Stimulated activated CD8-positive, alpha-beta memory T cell treated with anti-CD3 and anti-CD28 coated beads, Interleukin-15, amount 100 ng/mL, for 1 hour (primary cell): ENCODE data around the gene ZNF564.
"Not testable (repeated sequence)": the region's sequence is repeated elsewhere in the genome, so short reads cannot be mapped to it uniquely, and the experiment has no call there.

Source experiments
- DNase-seq: peaks from one replicate; pipeline ENCODE4 v3.0.0-alpha.2; 2020; ENCODE audit warnings: low read depth

The ZNF564 gene

GRCh38 chr19:12551060-12551832 is at the start of gene ZNF564:
Gene ZNF564, minus strand, starts transcription at chr19:12551482. Its CDS starts 150 bp downstream, at chr19:12551332.
- DNase-seq: peak; percentile 82

GRCh38 chr19:12597594-12597993 is 46.3 kb upstream of the ZNF564 start:
- DNase-seq: no peak

DNA sequence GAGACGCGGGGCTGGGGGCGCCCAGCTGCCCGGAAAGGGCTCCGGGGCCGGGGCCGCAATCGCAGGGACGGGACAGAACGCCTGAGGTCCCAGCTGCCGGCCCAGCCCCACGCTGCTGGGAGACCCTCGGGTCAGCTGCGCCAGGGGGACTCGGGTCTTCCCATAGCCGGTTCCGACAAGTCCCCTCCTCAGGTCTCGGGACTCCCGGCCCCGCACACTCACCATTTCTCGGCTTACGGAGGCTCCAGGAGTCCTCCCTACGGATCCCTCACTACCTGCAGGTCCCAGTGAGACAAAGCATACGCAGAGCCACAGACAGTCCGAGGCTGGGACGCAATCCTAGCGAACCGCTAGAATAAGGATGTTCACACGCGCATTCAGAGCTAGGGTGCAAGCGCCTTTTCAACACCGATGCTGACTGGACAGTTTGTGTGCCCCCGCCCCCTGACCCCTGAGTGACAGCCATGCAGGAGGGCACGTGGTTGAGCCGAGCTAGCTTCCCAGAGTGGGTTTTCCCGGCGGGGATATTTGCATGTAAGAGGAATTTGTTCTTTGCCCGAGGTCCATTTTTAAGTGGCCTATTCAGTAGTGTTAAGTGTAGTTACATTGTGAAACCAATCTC is 45.8 kb upstream of the ZNF564 start:
- no peak for DNase-seq

GRCh38 chr19:12596485-12596884 is 45.2 kb upstream of the ZNF564 start:
- DNase-seq: no peak

DNA sequence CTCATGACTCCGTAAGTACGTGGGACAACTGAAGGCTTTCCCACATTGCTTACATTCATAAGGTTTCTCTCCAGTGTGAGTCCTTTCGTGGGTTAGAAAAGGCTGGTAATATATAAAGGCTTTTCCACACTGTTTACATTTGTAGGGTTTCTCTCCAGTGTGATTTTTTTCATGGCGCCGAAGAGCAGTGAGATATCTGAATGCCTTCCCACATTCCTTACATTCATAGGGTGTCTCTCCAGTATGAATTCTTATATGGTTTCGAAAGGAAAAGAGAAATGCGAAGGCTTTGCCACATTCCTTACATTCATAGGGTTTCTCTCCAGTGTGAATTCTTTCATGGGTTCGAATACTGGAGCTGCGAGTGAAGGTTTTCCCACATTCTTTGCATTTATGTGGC is 29.8 kb upstream of the ZNF564 start:
- no peak for DNase-seq

GRCh38 chr19:12580180-12580694 is 29.0 kb upstream of the ZNF564 start:
- DNase-seq: no peak

- DNase-seq: no peak
Measured at GRCh38 chr19:12578641-12579040, 27.4 kb upstream of the ZNF564 start.

DNA sequence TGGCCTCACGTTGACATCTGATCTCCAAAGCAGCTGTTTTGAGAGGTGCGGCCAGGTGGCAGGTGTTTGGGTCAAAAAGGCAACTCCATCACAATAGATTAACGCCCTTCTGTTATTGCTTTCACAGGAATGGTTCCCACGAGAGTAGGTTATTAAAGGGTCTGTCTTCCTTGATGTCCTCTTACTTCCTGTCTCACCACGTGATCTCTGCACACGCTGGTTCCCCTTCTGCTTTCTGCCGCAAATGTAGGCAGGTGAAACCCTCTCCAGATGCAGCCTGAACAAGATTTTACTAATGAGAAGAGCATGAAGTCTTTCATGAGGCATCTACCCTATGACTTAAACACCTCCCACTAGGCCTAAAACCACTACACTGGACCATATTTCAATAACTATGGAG is 22.8 kb upstream of the ZNF564 start:
- no peak for DNase-seq

DNA sequence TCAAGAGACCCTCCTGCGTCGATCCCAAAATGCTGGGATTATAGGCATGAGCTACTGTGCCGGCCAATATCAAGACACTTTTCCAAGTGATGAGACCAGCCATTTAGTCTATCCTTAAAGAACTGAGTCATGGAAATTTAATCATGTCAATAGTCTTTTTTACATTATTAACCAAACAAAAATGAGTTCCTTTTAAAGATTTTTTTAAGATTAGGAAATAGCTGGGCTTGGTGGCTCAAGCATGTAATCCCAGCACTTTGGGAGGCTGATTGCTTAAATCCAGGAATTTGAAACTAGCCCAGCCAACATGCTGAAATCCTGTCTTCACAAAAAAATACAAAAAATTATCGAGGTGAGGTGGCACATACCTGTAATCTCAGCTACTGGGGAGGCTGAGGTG is 16.7 kb upstream of the ZNF564 start:
- DNase-seq: no peak

DNA sequence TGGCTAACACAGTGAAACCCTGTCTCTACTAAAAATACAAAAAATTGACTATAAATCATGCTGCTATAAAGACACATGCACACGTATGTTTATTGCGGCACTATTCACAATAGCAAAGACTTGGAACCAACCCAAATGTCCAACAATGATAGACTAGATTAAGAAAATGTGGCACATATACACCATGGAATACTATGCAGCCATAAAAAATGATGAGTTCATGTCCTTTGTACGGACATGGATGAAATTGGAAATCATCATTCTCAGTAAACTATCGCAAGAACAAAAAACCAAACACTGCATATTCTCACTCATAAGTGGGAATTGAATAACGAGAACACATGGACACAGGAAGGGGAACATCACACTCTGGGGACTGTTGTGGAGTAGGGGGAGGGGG is 15.1 kb upstream of the ZNF564 start:
- DNase-seq: not testable (repeated sequence)

DNA sequence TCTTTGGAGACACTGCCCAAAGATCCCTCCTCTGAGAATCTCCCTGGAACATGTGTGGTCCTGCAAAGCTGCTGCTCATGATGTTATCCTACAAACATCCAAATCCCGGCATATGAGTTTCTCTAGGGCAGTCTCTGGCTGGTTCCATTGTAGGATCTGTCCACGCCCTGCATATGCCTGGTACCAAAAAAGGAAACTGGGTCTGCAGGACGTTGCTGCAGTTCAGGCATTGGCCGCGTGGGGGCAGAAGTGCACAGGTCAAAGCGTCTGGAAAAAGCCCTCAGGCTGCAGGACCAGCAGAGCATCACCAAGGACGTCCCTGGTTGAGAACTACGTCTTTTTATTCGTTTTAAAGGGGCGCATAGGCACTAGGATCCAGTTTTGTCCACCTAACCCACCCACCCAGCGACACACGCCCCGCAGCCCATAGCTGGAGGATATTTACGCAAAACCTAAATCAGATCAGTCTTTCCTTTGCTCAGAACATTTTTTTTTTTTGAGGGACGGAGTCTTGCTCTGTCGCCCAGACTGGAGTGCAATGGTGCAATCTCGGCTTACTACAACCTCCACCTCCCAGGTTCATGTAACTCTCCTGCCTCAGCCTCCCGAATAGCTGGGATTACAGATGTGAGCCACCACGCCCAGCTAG is 12.9 kb upstream of the ZNF564 start:
- peak; percentile 95 for DNase-seq

DNA sequence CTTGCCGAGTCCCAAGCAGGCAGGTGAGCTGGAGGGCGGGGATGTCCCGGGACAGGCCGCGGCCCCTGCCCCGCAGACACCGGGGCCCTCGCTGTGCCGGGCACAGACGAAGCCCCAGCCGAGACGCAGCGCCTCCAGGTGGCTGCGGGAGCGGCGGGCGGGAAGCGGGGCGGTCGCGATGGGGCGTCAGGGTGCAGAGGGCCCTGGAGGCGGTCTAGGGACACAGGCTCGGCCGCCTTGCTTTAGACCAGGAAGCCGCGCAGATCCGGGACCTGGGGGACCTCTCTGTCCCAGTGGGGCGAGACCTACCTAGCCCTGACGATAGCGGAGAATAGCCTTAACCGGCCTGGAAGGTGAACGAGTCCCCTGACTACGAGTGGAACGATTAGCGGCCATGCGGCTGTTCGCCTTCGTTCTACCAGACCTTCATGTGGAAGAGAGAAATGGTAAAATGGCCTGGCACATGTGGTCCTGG is 4.2 kb upstream of the ZNF564 start:
- no peak for DNase-seq

- no peak for DNase-seq
Measured at GRCh38 chr19:12546903-12547302, 4.4 kb downstream of the ZNF564 start.

DNA sequence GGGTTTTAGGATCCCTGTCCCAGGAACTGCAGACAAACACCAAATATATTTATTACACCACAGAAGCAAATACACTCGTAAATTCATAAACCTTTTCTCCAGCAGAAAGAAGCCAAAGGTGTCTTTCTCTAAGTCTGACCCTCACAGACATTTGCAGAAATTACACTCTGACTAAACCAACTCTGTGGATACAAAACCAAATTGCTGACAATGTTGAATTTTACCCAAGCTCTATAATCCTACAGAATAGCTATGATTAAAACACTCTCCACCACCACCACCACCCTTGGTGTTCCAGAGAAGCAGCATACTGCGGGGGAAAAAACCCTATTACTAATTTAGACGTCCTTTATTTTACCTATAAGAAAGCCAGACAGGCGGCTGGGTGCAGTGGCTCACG is 5.2 kb downstream of the ZNF564 start:
- no peak for DNase-seq

DNA sequence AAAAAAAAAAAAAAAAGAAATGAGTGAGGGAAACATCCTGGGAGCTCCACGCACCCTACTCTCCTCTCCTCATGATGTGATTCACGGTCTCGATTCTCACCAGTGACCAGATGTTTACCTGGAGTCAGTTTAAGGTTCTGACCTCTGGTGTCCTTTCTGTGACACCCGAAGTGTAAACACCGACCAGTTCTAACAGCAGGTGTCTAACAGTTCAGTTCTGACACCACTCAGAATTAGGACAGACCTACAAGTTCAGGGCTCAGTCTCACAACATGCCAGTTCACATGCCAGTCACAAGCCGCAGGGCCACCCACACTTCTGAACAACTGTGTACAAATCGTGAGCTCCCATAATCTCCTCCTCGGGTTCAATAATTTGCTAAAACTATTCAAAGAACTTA is 6.0 kb downstream of the ZNF564 start:
- DNase-seq: no peak

GRCh38 chr19:12544401-12544876 is 6.8 kb downstream of the ZNF564 start:
- DNase-seq: no peak

- DNase-seq: no peak
Measured at GRCh38 chr19:12543855-12544254, 7.4 kb downstream of the ZNF564 start.

DNA sequence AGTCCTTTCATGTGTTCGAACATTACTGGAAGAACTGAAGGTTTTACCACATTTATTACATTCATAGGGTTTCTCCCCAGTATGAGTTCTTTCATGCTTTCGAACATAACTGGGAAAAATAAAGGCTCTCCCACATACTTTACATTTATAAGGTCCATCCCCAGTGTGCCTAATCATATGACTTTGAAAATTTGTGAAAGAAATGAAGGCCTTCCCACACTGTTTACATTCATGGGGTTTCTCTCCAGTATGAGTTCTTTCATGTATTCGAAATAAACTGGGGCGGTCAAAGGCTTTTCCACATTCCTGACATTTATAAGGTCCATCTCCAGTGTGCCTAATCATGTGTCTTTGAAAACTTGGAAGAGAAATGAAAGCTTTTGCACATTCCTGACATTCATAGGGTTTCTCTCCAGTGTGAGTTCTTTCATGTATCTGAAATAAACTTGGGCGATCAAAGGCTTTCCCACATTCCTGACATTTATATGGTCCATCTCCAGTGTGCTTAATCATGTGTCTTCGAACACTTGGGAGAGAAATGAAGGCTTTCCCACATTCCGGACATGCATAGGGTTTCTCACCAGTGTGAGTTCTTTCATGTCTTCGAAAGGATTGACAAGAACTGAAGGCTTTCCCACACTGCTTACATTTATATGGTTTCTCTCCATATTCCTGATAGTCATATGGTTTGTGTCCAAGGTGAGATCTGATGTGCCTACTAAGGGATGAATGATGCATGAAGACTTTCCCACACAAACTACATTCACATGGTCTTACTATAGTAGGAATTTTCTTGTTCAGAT is 24.0 kb downstream of the ZNF564 start:
- no peak for DNase-seq

DNA sequence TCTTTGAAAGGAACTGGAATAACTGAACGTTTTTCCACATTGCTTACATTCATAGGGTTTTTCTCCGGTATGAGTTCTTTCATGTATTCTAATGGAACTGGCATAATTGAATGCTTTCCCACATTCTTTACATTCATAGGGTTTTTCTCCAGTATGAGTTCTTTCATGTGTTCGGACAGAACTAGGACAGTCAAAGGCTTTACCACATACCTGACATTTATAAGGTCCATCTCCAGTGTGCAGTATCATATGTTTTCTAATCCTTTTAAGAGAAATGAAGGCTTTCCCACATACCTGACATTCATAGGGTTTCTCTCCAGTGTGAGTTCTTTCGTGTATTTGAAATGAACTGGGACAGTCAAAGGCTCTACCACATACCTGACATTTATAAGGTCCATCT is 24.7 kb downstream of the ZNF564 start:
- no peak for DNase-seq

- no peak for DNase-seq
Measured at GRCh38 chr19:12521996-12522395, 29.3 kb downstream of the ZNF564 start.

DNA sequence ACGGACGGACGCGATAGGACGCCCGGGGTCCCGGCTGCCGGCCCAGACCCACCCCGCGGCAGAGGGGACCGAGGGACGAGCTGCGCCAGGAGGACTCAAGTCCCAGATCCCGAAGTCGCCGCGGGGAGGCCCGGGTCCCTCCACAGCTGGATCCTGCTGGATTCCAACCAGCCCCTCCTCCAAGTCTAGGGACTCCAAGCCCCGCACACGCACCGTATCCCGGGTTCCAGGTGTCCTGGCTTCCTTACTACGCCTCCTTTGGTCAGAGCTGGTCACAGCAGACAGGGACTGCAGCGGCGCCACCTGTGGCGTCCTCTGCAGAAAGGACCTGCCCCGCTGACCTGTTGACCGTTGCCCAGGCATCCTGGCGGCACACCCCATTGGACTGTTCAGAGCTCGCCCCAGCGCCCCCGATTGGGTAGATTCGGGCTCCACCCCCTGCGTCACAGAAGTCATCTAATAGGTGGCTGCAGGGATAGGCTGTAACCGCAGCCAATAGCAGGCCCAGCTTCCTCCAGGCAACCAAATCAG is 37.7 kb downstream of the ZNF564 start:
- DNase-seq: no peak

GRCh38 chr19:12497032-12497431 is 54.2 kb downstream of the ZNF564 start:
- DNase-seq: no peak
